H1 (cell line): Measurements from ENCODE around the gene C4orf33. TPM values are rescaled to one million over a fixed set of nuclear protein-coding genes. Genes with fewer than 3 reads are reported as not detected.
"Not testable (repeated sequence)": the region's sequence is repeated elsewhere in the genome, so short reads cannot be mapped to it uniquely, and the experiment has no call there.

Source experiments
- CTCF ChIA-PET: fragments of 300-600 bp; sonication (Branson Sonifier 250); formaldehyde crosslinking; loops from one replicate; lab custom pipeline; 2021; ENCODE audit not compliant: partially characterized antibody; lab: Charles Lee
- POLR2A ChIA-PET: fragments of 300-600 bp; sonication (Branson Sonifier 250); formaldehyde crosslinking; loops from one replicate; lab custom pipeline; 2021; ENCODE audit warnings: inconsistent platforms; ENCODE audit not compliant: partially characterized antibody; lab: Charles Lee
- DNase-seq, 2 experiments: peaks; one replicate each; pipeline versions ENCODE4 v3.0.0 to v3.0.0-alpha.2; 2010 to 2022; ENCODE audit warnings: low spot score in 2 of 2, low read depth in 1 of 2, mixed read lengths in 1 of 2
- FAIRE-seq: peaks from 2 replicates; lab custom pipeline; 2011; peaks lifted over from hg19 to GRCh38; lab: Jason Lieb, UNC
- H2AFZ ChIP-seq: 2 replicates; pipeline ENCODE4 v1.8.1; 2012; ENCODE audit warnings: low read length, inconsistent platforms
- H2AK5ac ChIP-seq: 2 replicates; pipeline ENCODE4 v1.6.1; 2013; ENCODE audit warnings: low read depth, low read length
- H2BK120ac ChIP-seq: replicated peaks from 2 replicates; pipeline ENCODE3; 2013; ENCODE audit warnings: low read depth, low read length, inconsistent platforms
- H2BK12ac ChIP-seq: 2 replicates; pipeline ENCODE4 v1.6.1; 2013; ENCODE audit warnings: low read depth, low read length
- H2BK15ac ChIP-seq: 2 replicates; pipeline ENCODE4 v1.6.1; 2013; ENCODE audit warnings: low read length
- H2BK20ac ChIP-seq: 2 replicates; pipeline ENCODE4 v1.6.1; 2013; ENCODE audit warnings: low read length
- H2BK5ac ChIP-seq: 2 replicates; pipeline ENCODE4 v1.6.1; 2013; ENCODE audit warnings: low read depth, low read length
- H3K14ac ChIP-seq: 2 replicates; pipeline ENCODE4 v1.6.1; 2013; ENCODE audit warnings: inconsistent platforms; ENCODE audit not compliant: insufficient read length
- H3K18ac ChIP-seq: 2 replicates; pipeline ENCODE4 v1.6.1; 2013; ENCODE audit warnings: low read length; ENCODE audit errors: extremely low read depth
- H3K23ac ChIP-seq: 2 replicates; pipeline ENCODE4 v1.6.1; 2013; ENCODE audit warnings: inconsistent platforms; ENCODE audit not compliant: insufficient read length
- H3K23me2 ChIP-seq: 2 replicates; pipeline ENCODE4 v1.6.1; 2013; ENCODE audit warnings: low read depth, low read length
- H3K27ac ChIP-seq: 2 replicates; pipeline ENCODE4 v1.6.1; 2011; ENCODE audit warnings: low read depth, low read length, inconsistent platforms
- H3K27me3 ChIP-seq, 4 experiments: replicated peaks in 1 of 4; 1 replicate in 1 of 4; 2 replicates in 3 of 4; pipeline versions ENCODE4 v1.6.1 to v1.8.1; 2011 to 2013; ENCODE audit warnings: low read length in 3 of 4, mild to moderate bottlenecking in 3 of 4, inconsistent platforms in 2 of 4, mixed read lengths in 2 of 4, moderate library complexity in 1 of 4; ENCODE audit not compliant: control insufficient read depth in 3 of 4, insufficient read depth in 3 of 4; ENCODE audit errors: extremely low read depth in 1 of 4
- H3K36me3 ChIP-seq, 4 experiments: 2 replicates each; pipeline versions ENCODE4 v1.6.1 to v1.8.1; 2011 to 2013; ENCODE audit warnings: mild to moderate bottlenecking in 4 of 4, low read length in 3 of 4, moderate library complexity in 2 of 4, control low read depth in 1 of 4, inconsistent platforms in 1 of 4; ENCODE audit not compliant: insufficient read depth in 4 of 4, control insufficient read depth in 2 of 4
- H3K4ac ChIP-seq: replicated peaks from 2 replicates; pipeline ENCODE3; 2013; ENCODE audit warnings: low read length, low read depth, mixed read lengths, inconsistent platforms; ENCODE audit not compliant: insufficient read length
- H3K4me1 ChIP-seq, 4 experiments: replicated peaks in 1 of 4; 1 replicate in 1 of 4; 2 replicates in 3 of 4; pipeline versions ENCODE4 v1.6.1 to v1.8.1; 2011 to 2013; ENCODE audit warnings: low read length in 3 of 4, inconsistent platforms in 2 of 4, mixed read lengths in 1 of 4; ENCODE audit not compliant: insufficient read depth in 4 of 4, control insufficient read depth in 3 of 4
- H3K4me2 ChIP-seq, 2 experiments: 2 replicates each; pipeline versions ENCODE4 v1.6.1 to v1.8.1; 2011 to 2013; ENCODE audit warnings: low read depth in 2 of 2, low read length in 2 of 2, control low read depth in 1 of 2, inconsistent platforms in 1 of 2, mild to moderate bottlenecking in 1 of 2; ENCODE audit not compliant: insufficient read depth in 1 of 2
- H3K4me3 ChIP-seq, 4 experiments: fragments of 200-600, 300-600 bp in 1 of 4; sonication (generic), shearing (Covaris generic), sonication (Bioruptor Twin) in 1 of 4; 2 replicates each; pipeline versions ENCODE4 v1.5.1 to v1.8.1; 2011 to 2016; ENCODE audit warnings: low read length in 4 of 4, low read depth in 3 of 4, control low read depth in 2 of 4, inconsistent platforms in 2 of 4, mild to moderate bottlenecking in 2 of 4, mixed read lengths in 1 of 4, moderate library complexity in 1 of 4; ENCODE audit not compliant: insufficient read depth in 2 of 4; ENCODE audit errors: extremely low read depth in 1 of 4
- H3K56ac ChIP-seq: replicated peaks from 2 replicates; pipeline ENCODE3; 2013; ENCODE audit warnings: low read depth, mild to moderate bottlenecking, mixed read lengths, low read length, inconsistent platforms; ENCODE audit not compliant: insufficient read length
- H3K79me1 ChIP-seq: 2 replicates; pipeline ENCODE4 v1.6.1; 2013; ENCODE audit warnings: low read depth, low read length, control low read depth
- H3K79me2 ChIP-seq, 2 experiments: 2 replicates each; pipeline versions ENCODE4 v1.6.1 to v1.8.1; 2012 to 2013; ENCODE audit warnings: low read length in 2 of 2, mild to moderate bottlenecking in 2 of 2, inconsistent platforms in 1 of 2; ENCODE audit not compliant: insufficient read depth in 2 of 2, control insufficient read depth in 1 of 2
- H3K9ac ChIP-seq, 4 experiments: replicated peaks in 1 of 4; 1 replicate in 1 of 4; 2 replicates in 3 of 4; pipeline versions ENCODE4 v1.6.1 to v1.8.1; 2011 to 2013; ENCODE audit warnings: low read depth in 3 of 4, low read length in 3 of 4, control low read depth in 2 of 4, mild to moderate bottlenecking in 2 of 4, moderate library complexity in 2 of 4, inconsistent platforms in 1 of 4; ENCODE audit errors: extremely low read depth in 1 of 4
- H3K9me3 ChIP-seq, 2 experiments: 2 replicates each; pipeline versions ENCODE4 v1.6.1 to v1.8.1; 2012 to 2013; ENCODE audit warnings: mild to moderate bottlenecking in 2 of 2, moderate library complexity in 2 of 2, control low read depth in 1 of 2, inconsistent platforms in 1 of 2, low read depth in 1 of 2, low read length in 1 of 2, mixed read lengths in 1 of 2; ENCODE audit not compliant: insufficient read depth in 2 of 2
- H4K20me1 ChIP-seq, 2 experiments: replicated peaks in 1 of 2; 2 replicates each; pipeline versions ENCODE3 to v1.8.1; 2011 to 2013; ENCODE audit warnings: inconsistent platforms in 2 of 2, low read length in 2 of 2, mild to moderate bottlenecking in 1 of 2; ENCODE audit not compliant: insufficient read depth in 2 of 2, control insufficient read depth in 1 of 2
- H4K5ac ChIP-seq: 2 replicates; pipeline ENCODE4 v1.6.1; 2013; ENCODE audit warnings: low read length, low read depth, mixed read lengths, inconsistent platforms; ENCODE audit not compliant: insufficient read length
- H4K8ac ChIP-seq: 2 replicates; pipeline ENCODE4 v1.8.0; 2013; ENCODE audit warnings: mild to moderate bottlenecking, moderate library complexity, low read length, inconsistent platforms; ENCODE audit not compliant: insufficient read depth; ENCODE audit errors: extremely low read depth
- H4K91ac ChIP-seq: replicated peaks from 2 replicates; pipeline ENCODE3; 2013; ENCODE audit warnings: low read length, mixed read lengths, inconsistent platforms; ENCODE audit not compliant: insufficient read length
- WGBS, 2 experiments: shearing (Covaris generic) in 1 of 2; methylation state at CpG; one replicate each; pipeline versions ENCODE4 v1.1.6 to v1.1.7; 2013 to 2015; ENCODE audit warnings: low lambda C conversion rate in 2 of 2, mixed read lengths in 2 of 2, inconsistent platforms in 1 of 2, low coverage in 1 of 2, missing lambda C conversion rate in 1 of 2; ENCODE audit not compliant: insufficient replicate concordance in 2 of 2, insufficient coverage in 1 of 2, insufficient read length in 1 of 2; ENCODE audit errors: extremely low coverage in 1 of 2, missing lambda C conversion rate in 1 of 2; 5-methylcytosine and 5-hydroxymethylcytosine counted together
- polyA plus RNA-seq, 7 experiments: library from polyadenylated mRNA; depleted of rRNA in 3 of 7; stranded (reverse) in 5 of 7; unstranded in 2 of 7; fragments of >200 nt in 5 of 7; fragments of 200-250 nt in 2 of 7; gene quantifications; 1 replicate in 5 of 7; 2 replicates in 1 of 7; 4 replicates in 1 of 7; pipeline versions ENCODE4 v1.2.1 to v1.2.3, GENCODE V29; 2011 to 2013; ENCODE audit warnings: missing spikeins in 2 of 7, mixed read lengths in 2 of 7
- total RNA-seq: library from RNA; stranded (reverse); fragmentation: NEBNext Ultra II Directional; extraction: Animal tissue kit (Norgen Biotek cat#: 25700); gene quantifications from 2 replicates; pipeline ENCODE4 v1.2.1, GENCODE V29; 2021

C4orf33 gene
- total and polyA plus RNA-seq, 2 of the 8 experiments (the other 6 are each of a cell fraction or from before 2014, with no cell fraction given), result 3.4 to 6.0 TPM

GRCh38 chr4:129069537-129069936, 26.4 kb upstream of the C4orf33 start:
- H3K9me3 ChIP-seq, CTCF ChIA-PET: not testable (repeated sequence)

More at GRCh38 chr4:129069537-129069936, 26.4 kb upstream of the C4orf33 start:
- H3K36me3 ChIP-seq, H3K23ac ChIP-seq, POLR2A ChIA-PET, H4K20me1 ChIP-seq, H2AFZ ChIP-seq, H2BK120ac ChIP-seq, H2BK15ac ChIP-seq, H3K18ac ChIP-seq, H3K79me2 ChIP-seq, H3K27ac ChIP-seq, H3K56ac ChIP-seq, H2BK12ac ChIP-seq, H3K4me1 ChIP-seq, H3K23me2 ChIP-seq, H2BK20ac ChIP-seq, H3K27me3 ChIP-seq, FAIRE-seq, H4K91ac ChIP-seq, H3K4me3 ChIP-seq, H3K14ac ChIP-seq, H3K4ac ChIP-seq, DNase-seq, H4K8ac ChIP-seq, H2BK5ac ChIP-seq, H3K4me2 ChIP-seq, H2AK5ac ChIP-seq, H4K5ac ChIP-seq, H3K9ac ChIP-seq, H3K79me1 ChIP-seq: not testable (repeated sequence)
- 83% methylated on average over 2 of the region's 2 CpGs; no CpG with 5 or more reads in 1 of the 2 experiments for WGBS, 2 experiments
